Mesendoderm (in vitro differentiated cells): ENCODE results near the gene KLHDC7A.

ENCODE experiments used
- DNase-seq: peaks from one replicate; pipeline ENCODE4 v3.0.0; 2013
- H2AK5ac ChIP-seq: 2 replicates; pipeline ENCODE4 v1.6.1; 2013; ENCODE audit warnings: low read length, inconsistent platforms
- H2BK120ac ChIP-seq: 2 replicates; pipeline ENCODE4 v1.6.1; 2013; ENCODE audit warnings: low read depth, mild to moderate bottlenecking, low read length, moderate library complexity, mixed read lengths
- H2BK15ac ChIP-seq: replicated peaks from 2 replicates; pipeline ENCODE4 v1.6.1; 2013; ENCODE audit warnings: low read depth, mild to moderate bottlenecking, moderate library complexity
- H2BK5ac ChIP-seq: 2 replicates; pipeline ENCODE4 v1.6.1; 2013; ENCODE audit warnings: low read length, inconsistent platforms
- H3K18ac ChIP-seq: 2 replicates; pipeline ENCODE4 v1.6.1; 2013; ENCODE audit warnings: mild to moderate bottlenecking, low read length, mixed read lengths
- H3K23ac ChIP-seq: one replicate; pipeline ENCODE4 v1.6.1; 2013; ENCODE audit warnings: low read length
- H3K27ac ChIP-seq: 2 replicates; pipeline ENCODE4 v1.5.1; 2013; ENCODE audit warnings: low read depth, mild to moderate bottlenecking, inconsistent platforms, low read length, moderate library complexity
- H3K27me3 ChIP-seq: 2 replicates; pipeline ENCODE4 v1.6.1; 2013; ENCODE audit warnings: low read length, control low read depth, mild to moderate bottlenecking, inconsistent platforms; ENCODE audit not compliant: insufficient read depth, poor library complexity
- H3K36me3 ChIP-seq: 2 replicates; pipeline ENCODE4 v1.6.1; 2013; ENCODE audit warnings: low read length, inconsistent platforms; ENCODE audit not compliant: control insufficient read depth, insufficient read depth
- H3K4ac ChIP-seq: one replicate; pipeline ENCODE4 v1.6.1; 2013; ENCODE audit warnings: low read depth, mild to moderate bottlenecking, low read length, moderate library complexity
- H3K4me1 ChIP-seq: 2 replicates; pipeline ENCODE4 v1.6.1; 2013; ENCODE audit warnings: low read depth, low read length, inconsistent platforms; ENCODE audit not compliant: control insufficient read depth
- H3K4me2 ChIP-seq: 2 replicates; pipeline ENCODE4 v1.6.1; 2013; ENCODE audit warnings: low read length
- H3K4me3 ChIP-seq: 2 replicates; pipeline ENCODE4 v1.5.1; 2013; ENCODE audit warnings: mild to moderate bottlenecking, low read length
- H3K56ac ChIP-seq: one replicate; pipeline ENCODE4 v1.6.1; 2013; ENCODE audit warnings: low read length
- H3K79me1 ChIP-seq: 2 replicates; pipeline ENCODE4 v1.6.1; 2013; ENCODE audit warnings: low read length, inconsistent platforms
- H3K79me2 ChIP-seq: 2 replicates; pipeline ENCODE4 v1.6.1; 2013; ENCODE audit warnings: mild to moderate bottlenecking, low read length; ENCODE audit not compliant: control insufficient read depth, insufficient read depth
- H3K9ac ChIP-seq: 2 replicates; pipeline ENCODE4 v1.6.1; 2013; ENCODE audit warnings: low read length, inconsistent platforms
- H4K5ac ChIP-seq: one replicate; pipeline ENCODE4 v1.6.1; 2013; ENCODE audit warnings: low read length
- H4K8ac ChIP-seq: one replicate; pipeline ENCODE4 v1.6.1; 2013; ENCODE audit warnings: low read depth, mild to moderate bottlenecking, control low read depth, low read length, moderate library complexity
- WGBS: extraction: QIAGEN DNeasy Blood & Tissue Kit; methylation state at CpG from one replicate; pipeline ENCODE4 v1.1.7; 2013; ENCODE audit warnings: low lambda C conversion rate, missing lambda C conversion rate; ENCODE audit not compliant: insufficient coverage; ENCODE audit errors: extremely low coverage; 5-methylcytosine and 5-hydroxymethylcytosine counted together

The KLHDC7A gene

GRCh38 chr1:18515120-18515667 is 34.5 kb downstream of the KLHDC7A start:
- no peak for DNase-seq
- Histone ChIP-seq H3K79me2 (no peaks in the 10 kb centered on the region), H3K27ac (no peak overlapping the region), H2BK15ac (no peak overlapping the region), H4K5ac (no peak overlapping the region), H3K18ac (no peak overlapping the region), H3K27me3 (no peaks in the 10 kb centered on the region), H3K36me3 (no peaks in the 10 kb centered on the region), H3K79me1 (no peaks in the 10 kb centered on the region), H3K56ac (no peak overlapping the region), H2AK5ac (no peak overlapping the region), H4K8ac (no peak overlapping the region), H2BK5ac (no peak overlapping the region), H3K23ac (no peak overlapping the region), H3K9ac (no peak overlapping the region), H3K4me1 (no peaks in the 10 kb centered on the region), H3K4ac (no peak overlapping the region), H3K4me2 (no peak overlapping the region), H2BK120ac (no peak overlapping the region), H3K4me3 (no peak overlapping the region)
- WGBS = no CpG with 5 or more reads among the region's 1 CpG

DNA sequence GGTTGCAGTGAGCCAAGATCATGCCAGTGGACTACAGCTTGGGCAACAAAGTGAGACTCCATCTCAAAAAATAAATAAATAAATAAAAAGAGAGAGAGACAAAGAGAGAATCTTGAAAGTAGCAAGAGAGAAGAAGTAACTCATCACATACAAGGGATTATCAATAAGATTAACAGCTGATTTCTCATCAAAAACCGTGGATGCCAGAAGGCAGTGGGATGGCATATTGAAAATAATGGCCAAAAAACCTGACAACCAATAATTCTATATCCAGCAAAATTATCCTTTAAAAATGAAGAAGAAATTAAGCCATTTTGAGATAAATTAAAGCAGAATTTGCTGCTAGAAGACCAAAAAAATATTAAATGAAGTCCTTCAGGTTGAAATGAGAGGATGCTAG is 35.7 kb downstream of the KLHDC7A start:
- Histone ChIP-seq H3K36me3 (no peaks in the 10 kb centered on the region), H2BK5ac (no peak overlapping the region), H3K4ac (no peak overlapping the region), H3K18ac (no peak overlapping the region), H3K56ac (no peak overlapping the region), H4K8ac (no peak overlapping the region), H3K4me3 (no peak overlapping the region), H3K27ac (no peak overlapping the region), H2AK5ac (no peak overlapping the region), H4K5ac (no peak overlapping the region), H3K27me3 (no peaks in the 10 kb centered on the region), H3K4me2 (no peak overlapping the region), H3K9ac (no peak overlapping the region), H3K79me2 (no peaks in the 10 kb centered on the region), H3K4me1 (no peaks in the 10 kb centered on the region), H3K23ac (no peak overlapping the region), H2BK15ac (no peak overlapping the region), H3K79me1 (no peaks in the 10 kb centered on the region), H2BK120ac (no peak overlapping the region)
- WGBS = no CpG with 5 or more reads among the region's 1 CpG
- no peak for DNase-seq

GRCh38 chr1:18526436-18527275 is 45.9 kb downstream of the KLHDC7A start:
- H2AK5ac ChIP-seq = no peak overlapping the region
- H2BK15ac ChIP-seq = no peak overlapping the region
- no peaks in the 10 kb centered on the region for H3K79me1 ChIP-seq
- no peak overlapping the region for H3K4me2 ChIP-seq
- H3K36me3 ChIP-seq = no peaks in the 10 kb centered on the region
- no peak overlapping the region for H2BK120ac ChIP-seq
- no peak overlapping the region for H3K4me3 ChIP-seq
- no peak overlapping the region for H3K56ac ChIP-seq
- no peaks in the 10 kb centered on the region for H3K79me2 ChIP-seq
- H3K9ac ChIP-seq = no peak overlapping the region
- WGBS = no CpG with 5 or more reads among the region's 6 CpGs
- H3K27me3 ChIP-seq = no peaks in the 10 kb centered on the region
- no peak overlapping the region for H3K27ac ChIP-seq
- H2BK5ac ChIP-seq = no peak overlapping the region
- no peak overlapping the region for H4K5ac ChIP-seq
- no peak overlapping the region for H4K8ac ChIP-seq
- no peak overlapping the region for H3K18ac ChIP-seq
- no peak overlapping the region for H3K4ac ChIP-seq
- no peak for DNase-seq
- H3K23ac ChIP-seq = no peak overlapping the region
- H3K4me1 ChIP-seq = no peaks in the 10 kb centered on the region

- Histone ChIP-seq H2BK120ac (no peak overlapping the region), H4K8ac (no peak overlapping the region), H3K4me1 (no peaks in the 10 kb centered on the region), H3K27ac (no peak overlapping the region), H3K36me3 (no peaks in the 10 kb centered on the region), H3K4ac (no peak overlapping the region), H3K4me3 (no peak overlapping the region), H2BK15ac (no peak overlapping the region), H3K79me1 (no peaks in the 10 kb centered on the region), H2AK5ac (no peak overlapping the region), H3K4me2 (no peak overlapping the region), H3K23ac (no peak overlapping the region), H3K56ac (no peak overlapping the region), H3K27me3 (no peaks in the 10 kb centered on the region), H4K5ac (no peak overlapping the region), H2BK5ac (no peak overlapping the region), H3K79me2 (no peaks in the 10 kb centered on the region), H3K18ac (no peak overlapping the region), H3K9ac (no peak overlapping the region)
- WGBS = no CpG with 5 or more reads among the region's 4 CpGs
- DNase-seq = no peak
Observed at GRCh38 chr1:18527514-18527913, 46.8 kb downstream of the KLHDC7A start.

DNA sequence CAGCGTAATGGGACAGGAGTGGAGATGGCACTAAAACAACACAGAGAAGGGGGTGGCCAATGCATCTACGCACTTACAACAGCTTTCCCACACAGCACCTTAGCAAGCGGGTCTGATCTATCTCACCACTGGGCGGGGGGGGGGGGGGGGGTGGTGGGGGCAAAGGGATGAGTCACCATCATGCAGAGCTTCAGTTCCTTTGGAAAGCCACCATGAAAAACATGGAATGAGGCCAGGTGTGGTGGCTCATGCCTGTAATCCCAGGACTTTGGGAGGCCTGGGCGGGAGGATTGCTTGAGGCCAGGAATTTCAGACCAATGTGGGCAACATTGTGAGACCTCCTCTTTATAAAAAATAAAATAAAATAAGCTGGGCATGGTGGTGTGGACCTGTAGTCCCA is 47.2 kb downstream of the KLHDC7A start:
- Histone ChIP-seq H2BK120ac (no peak overlapping the region), H3K79me2 (no peaks in the 10 kb centered on the region)

More for the DNA sequence above, 47.2 kb downstream of the KLHDC7A start:
- no peak overlapping the region for H2BK5ac ChIP-seq
- no peak overlapping the region for H3K18ac ChIP-seq
- H3K9ac ChIP-seq = no peak overlapping the region
- no peak overlapping the region for H4K8ac ChIP-seq
- DNase-seq = no peak
- H2AK5ac ChIP-seq = no peak overlapping the region
- no peak overlapping the region for H3K4me3 ChIP-seq
- H2BK15ac ChIP-seq = no peak overlapping the region
- no peak overlapping the region for H3K23ac ChIP-seq
- H3K79me1 ChIP-seq = no peaks in the 10 kb centered on the region
- no peaks in the 10 kb centered on the region for H3K27me3 ChIP-seq
- no peaks in the 10 kb centered on the region for H3K4me1 ChIP-seq
- no peak overlapping the region for H4K5ac ChIP-seq
- no peak overlapping the region for H3K4me2 ChIP-seq
- no peak overlapping the region for H3K4ac ChIP-seq
- H3K27ac ChIP-seq = no peak overlapping the region
- H3K56ac ChIP-seq = no peak overlapping the region
- no CpG with 5 or more reads among the region's 5 CpGs for WGBS
- no peaks in the 10 kb centered on the region for H3K36me3 ChIP-seq
